Ascending aorta (tissue), 2 donors: Measurements from ENCODE around the gene RASA1. TPM values are rescaled to one million over a fixed set of nuclear protein-coding genes. Genes with fewer than 3 reads are reported as not detected.

Experiments used
- DNase-seq, 2 donors: peaks; one replicate each; pipeline ENCODE4 v3.0.0-alpha.2; 2019; ENCODE audit warnings: low spot score in 2 of 2
- H3K27ac ChIP-seq, 2 donors: fragments of 200-600 bp; sonication (generic); one replicate each; pipeline ENCODE4 v1.5.1; 2016 to 2017; ENCODE audit warnings: mild to moderate bottlenecking in 1 of 2
- H3K27me3 ChIP-seq: fragments of 200-600 bp; sonication (generic); one replicate; pipeline ENCODE4 v1.5.1; 2017
- H3K36me3 ChIP-seq, 2 donors: fragments of 200-600 bp; sonication (generic); one replicate each; pipeline ENCODE4 v1.5.1; 2016
- H3K4me1 ChIP-seq, 2 donors: fragments of 200-600 bp; sonication (generic); one replicate each; pipeline ENCODE4 v1.5.1; 2016 to 2017; ENCODE audit warnings: mild to moderate bottlenecking in 1 of 2
- H3K4me3 ChIP-seq, 2 donors: fragments of 200-600 bp; sonication (generic); one replicate each; pipeline ENCODE4 v1.5.1; 2016 to 2017; ENCODE audit warnings: mild to moderate bottlenecking in 1 of 2
- H3K9me3 ChIP-seq, 2 donors: fragments of 200-600 bp; sonication (generic); one replicate each; pipeline ENCODE4 v1.5.1; 2016
- CTCF ChIP-seq, 3 experiments: fragments of 200-600 bp in 2 of 3; fragments of 450-650 bp in 1 of 3; sonication (generic) in 2 of 3; IDR thresholded peaks; one replicate each; pipeline ENCODE4 v1.5.1; 2016 to 2019; ENCODE audit warnings: antibody characterized with exemption in 3 of 3, mild to moderate bottlenecking in 1 of 3, moderate library complexity in 1 of 3
- intact Hi-C: fragments of 100-400 bp; cut with DNase I; formaldehyde crosslinking; loops from one replicate; pipeline ENCODE4 v1.15.1; 2023
- total RNA-seq: library from RNA; depleted of rRNA; stranded (reverse); fragments of >200 nt; gene quantifications from one replicate; pipeline ENCODE4 v1.1.0, GENCODE V29; 2016

The RASA1 gene
- total RNA-seq, 1 donor from 2014 or later, result 30.5 TPM

- H3K27me3 ChIP-seq, result no peaks in the 10 kb centered on the region
- intact Hi-C loops, result no loop called here
- H3K36me3 ChIP-seq, result peaks cover 12 to 15% of the 10 kb centered on the region in 2 donors
- H3K4me3 ChIP-seq, result no peak overlapping the region
- H3K9me3 ChIP-seq, result no peaks in the 10 kb centered on the region
- DNase-seq, result no peak
- no peak overlapping the region for H3K27ac ChIP-seq
- H3K4me1 ChIP-seq, result peaks cover 0 to 3% of the 10 kb centered on the region in 2 donors
- TF ChIP-seq CTCF (IDR thresholded peaks at IDR 0.05), result no peak
Measured at GRCh38 chr5:87347841-87348240, 80.2 kb downstream of the RASA1 start.

GRCh38 chr5:87354496-87354895 is 86.8 kb downstream of the RASA1 start:
- DNase-seq, result no peak
- intact Hi-C loops, result no loop called here
- Histone ChIP-seq H3K4me3 (no peak overlapping the region), H3K27me3 (no peaks in the 10 kb centered on the region), H3K36me3 (peaks cover 23 to 26% of the 10 kb centered on the region in 2 donors), H3K9me3 (no peaks in the 10 kb centered on the region), H3K4me1 (no peaks in the 10 kb centered on the region), H3K27ac (no peak overlapping the region)
- no peak for TF ChIP-seq CTCF (IDR thresholded peaks at IDR 0.05)

GRCh38 chr5:87359106-87359505 is 91.4 kb downstream of the RASA1 start:
- H3K9me3 ChIP-seq, result no peaks in the 10 kb centered on the region
- no peak for TF ChIP-seq CTCF (IDR thresholded peaks at IDR 0.05)
- no peaks in the 10 kb centered on the region for H3K27me3 ChIP-seq
- H3K27ac ChIP-seq, result no peak overlapping the region
- no peak for DNase-seq
- peaks cover 14 to 22% of the 10 kb centered on the region in 2 donors for H3K36me3 ChIP-seq
- intact Hi-C loops, result no loop called here
- no peaks in the 10 kb centered on the region for H3K4me1 ChIP-seq
- H3K4me3 ChIP-seq, result no peak overlapping the region

GRCh38 chr5:87360132-87360531 is 92.4 kb downstream of the RASA1 start:
- Histone ChIP-seq H3K27me3 (no peaks in the 10 kb centered on the region), H3K27ac (no peak overlapping the region), H3K9me3 (no peaks in the 10 kb centered on the region), H3K4me3 (no peak overlapping the region), H3K4me1 (no peaks in the 10 kb centered on the region), H3K36me3 (peaks cover 10 to 18% of the 10 kb centered on the region in 2 donors)
- no peak for TF ChIP-seq CTCF (IDR thresholded peaks at IDR 0.05)
- intact Hi-C loops, result no loop called here
- DNase-seq, result no peak

- H3K27me3 ChIP-seq, result no peaks in the 10 kb centered on the region
- TF ChIP-seq CTCF (IDR thresholded peaks at IDR 0.05), result no peak
- H3K27ac ChIP-seq, result no peak overlapping the region
- no peaks in the 10 kb centered on the region for H3K4me1 ChIP-seq
- no peaks in the 10 kb centered on the region for H3K9me3 ChIP-seq
- peaks cover 3 to 9% of the 10 kb centered on the region in 2 donors for H3K36me3 ChIP-seq
- H3K4me3 ChIP-seq, result no peak overlapping the region
- no peak for DNase-seq
- intact Hi-C loops, result no loop called here
Measured at GRCh38 chr5:87361031-87361445, 93.4 kb downstream of the RASA1 start.
